ENCODE measurements around the gene AGER. TPM values are rescaled to one million over a fixed set of nuclear protein-coding genes. Genes with fewer than 3 reads are reported as not detected.
"Not testable (repeated sequence)": the region's sequence is repeated elsewhere in the genome, so short reads cannot be mapped to it uniquely, and the experiment has no call there.

Gene AGER
- total RNA-seq, 1 donor from 2014 or later, result 25.7 TPM

DNA sequence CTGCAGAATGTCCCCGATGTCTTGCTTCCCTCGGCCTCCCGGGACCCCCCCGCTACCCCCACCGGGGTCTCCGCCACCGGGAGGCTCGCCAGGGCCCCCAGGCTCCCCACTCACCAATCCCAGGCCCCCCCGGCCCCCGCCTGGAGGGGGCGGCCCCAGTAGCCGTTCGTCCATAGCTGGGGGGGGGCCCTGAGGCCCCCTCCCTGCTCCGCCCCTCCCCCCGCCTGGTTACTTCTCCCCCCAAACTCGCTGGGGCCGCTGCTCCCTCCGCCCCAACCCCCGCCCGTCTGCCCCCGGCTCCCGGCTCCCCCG, 5.6 kb upstream of the AGER start:
- Mint-ChIP-seq H3K27me3 (ENCODE audit: low read depth) (no peaks in the 10 kb centered on the region), H3K4me3 (peak overlapping the region; percentile 92), H3K27ac (ENCODE audit: unreplicated experiment) (peak overlapping the region; percentile 97), H3K36me3 (ENCODE audit: low read depth) (peaks cover 11% of the 10 kb centered on the region), H3K9me3 (no peaks in the 10 kb centered on the region), H3K4me1 (peaks cover 71% of the 10 kb centered on the region)
- TF ChIP-seq, protein P1, sequence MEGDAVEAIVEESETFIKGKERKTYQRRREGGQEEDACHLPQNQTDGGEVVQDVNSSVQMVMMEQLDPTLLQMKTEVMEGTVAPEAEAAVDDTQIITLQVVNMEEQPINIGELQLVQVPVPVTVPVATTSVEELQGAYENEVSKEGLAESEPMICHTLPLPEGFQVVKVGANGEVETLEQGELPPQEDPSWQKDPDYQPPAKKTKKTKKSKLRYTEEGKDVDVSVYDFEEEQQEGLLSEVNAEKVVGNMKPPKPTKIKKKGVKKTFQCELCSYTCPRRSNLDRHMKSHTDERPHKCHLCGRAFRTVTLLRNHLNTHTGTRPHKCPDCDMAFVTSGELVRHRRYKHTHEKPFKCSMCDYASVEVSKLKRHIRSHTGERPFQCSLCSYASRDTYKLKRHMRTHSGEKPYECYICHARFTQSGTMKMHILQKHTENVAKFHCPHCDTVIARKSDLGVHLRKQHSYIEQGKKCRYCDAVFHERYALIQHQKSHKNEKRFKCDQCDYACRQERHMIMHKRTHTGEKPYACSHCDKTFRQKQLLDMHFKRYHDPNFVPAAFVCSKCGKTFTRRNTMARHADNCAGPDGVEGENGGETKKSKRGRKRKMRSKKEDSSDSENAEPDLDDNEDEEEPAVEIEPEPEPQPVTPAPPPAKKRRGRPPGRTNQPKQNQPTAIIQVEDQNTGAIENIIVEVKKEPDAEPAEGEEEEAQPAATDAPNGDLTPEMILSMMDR (conservative IDR thresholded peaks at IDR 0.05), result no peak
- DNase-seq (ENCODE audit: low read depth, low spot score), result no peak

DNA sequence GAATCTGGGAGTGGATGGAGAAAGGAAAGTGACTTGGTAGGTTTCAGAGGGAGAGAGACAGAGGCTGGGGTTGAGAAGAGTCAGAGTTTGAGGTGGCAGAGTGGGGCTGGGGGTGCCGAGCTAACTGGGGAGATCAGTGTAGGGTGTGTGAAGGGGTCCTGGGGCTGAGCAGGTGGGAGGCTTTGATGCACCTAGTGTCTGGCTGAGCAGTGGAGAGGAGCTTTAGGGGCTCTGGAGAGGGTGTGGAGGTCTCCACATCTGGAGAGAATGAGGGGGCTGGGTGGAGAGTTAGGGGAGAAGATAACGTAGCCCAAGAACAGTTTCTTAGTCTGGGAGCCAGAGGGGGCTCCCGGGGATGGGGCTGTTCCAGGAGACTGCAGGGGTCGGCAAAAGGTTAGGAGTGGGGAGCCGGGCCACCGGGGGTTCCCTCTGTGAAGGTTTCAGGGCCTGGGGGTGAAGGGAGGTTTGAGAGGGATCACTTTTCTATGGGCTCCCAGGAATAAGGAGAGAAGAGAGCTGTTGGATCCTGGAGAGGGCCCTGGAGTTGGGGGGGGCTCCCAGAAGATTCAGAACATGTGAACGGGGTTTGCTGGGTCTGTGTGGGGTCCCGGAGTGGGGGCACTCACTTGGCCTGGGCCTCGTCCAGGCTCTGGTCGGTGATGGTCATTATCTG, 5.2 kb upstream of the AGER start:
- TF ChIP-seq, protein P1 (conservative IDR thresholded peaks at IDR 0.05), result no peak
- Mint-ChIP-seq H3K27ac (ENCODE audit: unreplicated experiment) (peak overlapping the region; percentile 97), H3K36me3 (ENCODE audit: low read depth) (peaks cover 11% of the 10 kb centered on the region), H3K4me3 (peak overlapping the region; percentile 92), H3K27me3 (ENCODE audit: low read depth) (no peaks in the 10 kb centered on the region), H3K9me3 (no peaks in the 10 kb centered on the region), H3K4me1 (peaks cover 67% of the 10 kb centered on the region)
- no peak for DNase-seq (ENCODE audit: low read depth, low spot score)

- TF ChIP-seq, protein P1 (conservative IDR thresholded peaks at IDR 0.05), result no peak
- H3K9me3 Mint-ChIP-seq, result no peaks in the 10 kb centered on the region
- DNase-seq (ENCODE audit: low read depth, low spot score), result no peak
- H3K4me1 Mint-ChIP-seq, result peaks cover 61% of the 10 kb centered on the region
- peaks cover 11% of the 10 kb centered on the region for H3K36me3 Mint-ChIP-seq (ENCODE audit: low read depth)
- peak overlapping the region; percentile 97 for H3K27ac Mint-ChIP-seq (ENCODE audit: unreplicated experiment)
- peak overlapping the region; percentile 92 for H3K4me3 Mint-ChIP-seq
- H3K27me3 Mint-ChIP-seq (ENCODE audit: low read depth), result no peaks in the 10 kb centered on the region
Observed at GRCh38 chr6:32188381-32189068, 4.5 kb upstream of the AGER start.

GRCh38 chr6:32187725-32188380, 3.8 kb upstream of the AGER start:
- Mint-ChIP-seq H3K4me1 (peaks cover 56% of the 10 kb centered on the region), H3K4me3 (peak overlapping the region; percentile 92), H3K36me3 (ENCODE audit: low read depth) (peaks cover 11% of the 10 kb centered on the region), H3K27ac (ENCODE audit: unreplicated experiment) (peak overlapping the region; percentile 50)
- not testable (repeated sequence) for DNase-seq (ENCODE audit: low read depth, low spot score); H3K27me3 Mint-ChIP-seq (ENCODE audit: low read depth); H3K9me3 Mint-ChIP-seq

DNA sequence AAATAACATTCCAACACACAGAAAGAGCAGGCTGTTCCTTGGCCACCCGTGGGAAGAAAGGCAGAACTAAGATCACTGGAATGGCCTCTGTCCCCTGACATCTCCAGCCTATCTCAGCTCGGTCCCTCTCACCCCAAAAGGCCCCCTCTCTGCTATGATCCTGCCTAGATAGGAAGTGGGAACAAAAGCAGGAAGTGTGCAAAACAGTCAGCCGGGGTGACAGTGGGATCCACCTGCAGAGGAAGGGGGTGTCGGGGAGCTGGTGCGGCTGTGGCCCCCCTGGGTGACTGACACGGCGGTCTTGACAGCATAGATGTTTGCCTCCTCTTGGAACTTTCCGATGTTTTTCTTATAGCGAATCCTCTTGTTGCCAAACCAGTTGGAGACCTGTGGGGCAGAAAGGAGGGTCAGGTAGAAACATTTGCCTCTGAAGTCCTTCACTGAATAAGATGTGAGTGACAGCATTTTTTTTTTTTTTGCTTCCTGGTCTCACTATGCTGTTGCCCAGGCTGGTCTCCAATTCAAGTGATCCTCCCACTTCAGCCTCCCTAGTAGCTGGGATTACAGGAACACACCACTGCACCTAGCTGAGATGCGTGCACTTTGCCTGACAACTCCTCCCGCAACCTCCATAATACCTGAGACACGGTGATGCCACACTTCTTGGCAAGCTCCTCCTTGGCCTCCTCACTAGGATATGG, 3.1 kb upstream of the AGER start:
- no peak for DNase-seq (ENCODE audit: low read depth, low spot score)
- H3K4me3 Mint-ChIP-seq, result peak overlapping the region; percentile 92
- H3K36me3 Mint-ChIP-seq (ENCODE audit: low read depth), result peaks cover 11% of the 10 kb centered on the region
- peaks cover 52% of the 10 kb centered on the region for H3K4me1 Mint-ChIP-seq
- peak overlapping the region; percentile 50 for H3K27ac Mint-ChIP-seq (ENCODE audit: unreplicated experiment)
- H3K27me3 Mint-ChIP-seq (ENCODE audit: low read depth), result no peaks in the 10 kb centered on the region
- no peaks in the 10 kb centered on the region for H3K9me3 Mint-ChIP-seq
- TF ChIP-seq, protein P1 (conservative IDR thresholded peaks at IDR 0.05), result no peak

GRCh38 chr6:32186151-32186840, 2.2 kb upstream of the AGER start:
- peak overlapping the region; percentile 92 for H3K4me3 Mint-ChIP-seq
- peak overlapping the region; percentile 59 for H3K27ac Mint-ChIP-seq (ENCODE audit: unreplicated experiment)

GRCh38 chr6:32185681-32186131, 1.7 kb upstream of the AGER start:
- H3K9me3 Mint-ChIP-seq; H3K27me3 Mint-ChIP-seq (ENCODE audit: low read depth); DNase-seq (ENCODE audit: low read depth, low spot score): not testable (repeated sequence)
- peaks cover 11% of the 10 kb centered on the region for H3K36me3 Mint-ChIP-seq (ENCODE audit: low read depth)
- peaks cover 47% of the 10 kb centered on the region for H3K4me1 Mint-ChIP-seq
- H3K27ac Mint-ChIP-seq (ENCODE audit: unreplicated experiment), result peak overlapping the region; percentile 54
- peak overlapping the region; percentile 92 for H3K4me3 Mint-ChIP-seq

More at GRCh38 chr6:32186151-32186840, 2.2 kb upstream of the AGER start:
- Mint-ChIP-seq H3K36me3 (ENCODE audit: low read depth) (peaks cover 11% of the 10 kb centered on the region), H3K4me1 (peaks cover 49% of the 10 kb centered on the region)
- not testable (repeated sequence) for DNase-seq (ENCODE audit: low read depth, low spot score); H3K9me3 Mint-ChIP-seq; H3K27me3 Mint-ChIP-seq (ENCODE audit: low read depth)
